Esophagus muscularis mucosa (tissue), 4 donors: ENCODE measurements around the gene ACTN4. TPM values are rescaled to one million over a fixed set of nuclear protein-coding genes. Genes with fewer than 3 reads are reported as not detected.

Source experiments
- DNase-seq: peaks from one replicate; pipeline ENCODE4 v3.0.0-alpha.2; 2017; ENCODE audit errors: extremely low spot score
- H3K27ac ChIP-seq, 4 donors: fragments of 200-600 bp; sonication (generic); replicated peaks in 1 of 4; 1 replicate in 3 of 4; 2 replicates in 1 of 4; pipeline ENCODE4 v1.5.1; 2016 to 2019; ENCODE audit warnings: mild to moderate bottlenecking in 1 of 4
- H3K27me3 ChIP-seq, 4 donors: fragments of 200-600 bp; sonication (generic); one replicate each; pipeline versions ENCODE4 v1.5.1 to v1.6.0; 2016 to 2019
- H3K36me3 ChIP-seq, 4 donors: fragments of 200-600 bp; sonication (generic); one replicate each; pipeline ENCODE4 v1.5.1; 2016 to 2019
- H3K4me1 ChIP-seq, 4 donors: fragments of 200-600 bp; sonication (generic); one replicate each; pipeline ENCODE4 v1.5.1; 2016 to 2019
- H3K4me3 ChIP-seq, 4 donors: fragments of 200-600 bp; sonication (generic); 1 replicate in 2 of 4; 2 replicates in 2 of 4; pipeline ENCODE4 v1.5.1; 2016 to 2019; ENCODE audit warnings: mild to moderate bottlenecking in 4 of 4, moderate library complexity in 1 of 4
- H3K9me3 ChIP-seq, 4 donors: fragments of 200-600 bp; sonication (generic); 1 replicate in 3 of 4; 2 replicates in 1 of 4; pipeline ENCODE4 v1.5.1; 2016 to 2019
- EP300 ChIP-seq: sonication (generic); formaldehyde crosslinking; IDR thresholded peaks from one replicate; pipeline ENCODE4 v1.6.1; 2017; ENCODE audit warnings: antibody characterized with exemption
- POLR2A ChIP-seq: fragments of 450-650 bp; IDR thresholded peaks from one replicate; pipeline ENCODE4 v1.6.1; 2017; ENCODE audit warnings: antibody characterized with exemption, moderate library complexity, mild to moderate bottlenecking, low read depth
- POLR2AphosphoS5 ChIP-seq, 2 donors: sonication (generic); formaldehyde crosslinking; IDR thresholded peaks; one replicate each; pipeline ENCODE4 v1.6.1; 2017; ENCODE audit warnings: antibody characterized with exemption in 2 of 2
- WGBS: methylation state at CpG from one replicate; pipeline ENCODE4 v1.1.5; 2018; 5-methylcytosine and 5-hydroxymethylcytosine counted together
- intact Hi-C: fragments of 100-400 bp; cut with DNase I; formaldehyde crosslinking; loops from one replicate; pipeline ENCODE4 v1.15.1; 2023
- total RNA-seq, 4 donors: library from RNA; depleted of rRNA; stranded (reverse); fragments of >200 nt; gene quantifications; one replicate each; pipeline versions ENCODE4 v1.1.0 to v1.2.1, GENCODE V29; 2016
- TF ChIP-seq, protein P1 (sequence below), 3 experiments: fragments of 200-600 bp in 2 of 3; fragments of 450-650 bp in 1 of 3; sonication (generic) in 2 of 3; IDR thresholded peaks; one replicate each; pipeline ENCODE4 v1.5.1; 2017 to 2019; ENCODE audit warnings: antibody characterized with exemption in 3 of 3, mild to moderate bottlenecking in 2 of 3, moderate library complexity in 1 of 3

ACTN4 gene
- total RNA-seq, 4 donors from 2014 or later: 416 to 816 (median 598) TPM

GRCh38 chr19:38699027-38699346 lies 51.5 kb downstream of the ACTN4 start:
- Histone ChIP-seq H3K36me3 (peaks cover 0 to 63% (median 35%) of the 10 kb centered on the region in 4 donors), H3K9me3 (no peaks in the 10 kb centered on the region), H3K27ac (peak overlapping the region; percentile 92 to 98 (median 96)), H3K4me1 (peaks cover 91 to 100% (median 100%) of the 10 kb centered on the region in 4 donors), H3K27me3 (no peaks in the 10 kb centered on the region), H3K4me3 (no peak overlapping the region)
- DNase-seq: no peak
- 66% methylated on average over 6 of the region's 7 CpGs for WGBS
- intact Hi-C loops: no loop called here
- TF ChIP-seq EP300 (no peak), POLR2A (no peak), POLR2AphosphoS5 (IDR thresholded peaks at IDR 0.05) (no peak)
- TF ChIP-seq, protein P1, sequence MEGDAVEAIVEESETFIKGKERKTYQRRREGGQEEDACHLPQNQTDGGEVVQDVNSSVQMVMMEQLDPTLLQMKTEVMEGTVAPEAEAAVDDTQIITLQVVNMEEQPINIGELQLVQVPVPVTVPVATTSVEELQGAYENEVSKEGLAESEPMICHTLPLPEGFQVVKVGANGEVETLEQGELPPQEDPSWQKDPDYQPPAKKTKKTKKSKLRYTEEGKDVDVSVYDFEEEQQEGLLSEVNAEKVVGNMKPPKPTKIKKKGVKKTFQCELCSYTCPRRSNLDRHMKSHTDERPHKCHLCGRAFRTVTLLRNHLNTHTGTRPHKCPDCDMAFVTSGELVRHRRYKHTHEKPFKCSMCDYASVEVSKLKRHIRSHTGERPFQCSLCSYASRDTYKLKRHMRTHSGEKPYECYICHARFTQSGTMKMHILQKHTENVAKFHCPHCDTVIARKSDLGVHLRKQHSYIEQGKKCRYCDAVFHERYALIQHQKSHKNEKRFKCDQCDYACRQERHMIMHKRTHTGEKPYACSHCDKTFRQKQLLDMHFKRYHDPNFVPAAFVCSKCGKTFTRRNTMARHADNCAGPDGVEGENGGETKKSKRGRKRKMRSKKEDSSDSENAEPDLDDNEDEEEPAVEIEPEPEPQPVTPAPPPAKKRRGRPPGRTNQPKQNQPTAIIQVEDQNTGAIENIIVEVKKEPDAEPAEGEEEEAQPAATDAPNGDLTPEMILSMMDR (IDR thresholded peaks at IDR 0.05): no peak

DNA sequence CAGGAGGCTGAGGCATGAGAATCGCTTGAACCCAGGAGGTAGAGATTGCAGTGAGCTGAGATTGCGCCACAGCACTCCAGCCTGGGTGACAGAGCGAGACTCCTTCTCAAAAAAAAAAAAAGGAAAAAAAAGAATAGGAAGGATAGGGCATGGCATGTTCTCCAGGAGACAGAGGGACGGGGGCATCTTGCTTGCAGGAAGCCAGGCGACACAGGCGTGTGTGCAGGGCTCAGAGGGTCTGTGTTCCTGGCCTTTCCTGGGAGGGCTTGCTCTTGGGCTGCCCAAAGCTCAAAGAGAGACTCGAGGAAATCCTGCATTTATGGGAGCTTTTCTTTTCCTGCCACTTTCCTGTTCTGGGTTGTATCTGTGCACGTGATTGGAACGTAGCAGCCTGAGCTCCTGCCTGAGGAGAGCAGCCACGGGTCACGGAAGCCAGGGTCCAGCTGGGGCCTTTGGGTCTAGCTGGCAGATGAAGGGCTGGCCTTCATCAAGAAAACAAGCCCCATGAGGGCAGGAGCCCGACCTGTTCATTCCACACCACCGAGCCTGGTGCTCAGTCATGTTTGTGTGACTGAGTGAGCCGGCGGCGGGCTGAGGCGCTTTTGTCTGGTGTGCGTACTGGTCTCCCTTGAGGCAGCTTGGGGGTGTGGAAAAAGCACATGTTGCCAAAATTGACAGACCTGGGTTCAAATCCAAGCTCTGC lies 52.3 kb downstream of the ACTN4 start:
- H3K27ac ChIP-seq: peak overlapping the region; percentile 92 to 98 (median 96)
- DNase-seq: no peak
- H3K9me3 ChIP-seq: no peaks in the 10 kb centered on the region
- peaks cover 6 to 66% (median 43%) of the 10 kb centered on the region in 4 donors for H3K36me3 ChIP-seq
- intact Hi-C loops: no loop called here
- H3K4me3 ChIP-seq: no peak overlapping the region
- WGBS: 82% methylated on average over 18 of the region's 18 CpGs
- H3K27me3 ChIP-seq: no peaks in the 10 kb centered on the region
- no peak for TF ChIP-seq POLR2A
- TF ChIP-seq POLR2AphosphoS5 (IDR thresholded peaks at IDR 0.05): no peak
- no peak for TF ChIP-seq EP300
- TF ChIP-seq, protein P1 (IDR thresholded peaks at IDR 0.05): no peak
- peaks cover 87 to 100% (median 99%) of the 10 kb centered on the region in 4 donors for H3K4me1 ChIP-seq

DNA sequence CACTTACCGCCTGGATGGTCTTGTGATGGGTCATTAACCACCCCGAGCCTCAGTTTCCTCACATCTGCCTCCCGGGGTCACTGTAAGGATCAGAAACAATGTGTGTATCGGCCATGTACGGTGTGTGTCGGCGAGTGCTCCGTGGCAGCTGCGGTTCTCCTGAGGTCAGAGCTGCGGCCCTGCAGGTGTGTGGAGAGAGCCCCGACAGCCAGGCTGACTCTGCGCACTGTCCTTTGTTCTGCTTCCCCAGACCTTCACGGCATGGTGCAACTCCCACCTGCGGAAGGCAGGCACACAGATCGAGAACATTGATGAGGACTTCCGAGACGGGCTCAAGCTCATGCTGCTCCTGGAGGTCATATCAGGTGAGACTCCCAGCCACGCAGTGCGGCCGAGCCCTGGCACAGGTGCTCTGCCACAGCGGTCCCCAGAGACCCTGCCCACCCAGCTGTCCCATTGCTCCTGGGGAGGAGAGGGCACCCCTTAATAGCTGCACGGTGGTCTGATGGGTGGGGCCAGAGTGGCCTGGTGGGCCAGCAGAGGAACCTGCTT lies 53.0 kb downstream of the ACTN4 start:
- Histone ChIP-seq H3K36me3 (peaks cover 12 to 71% (median 49%) of the 10 kb centered on the region in 4 donors), H3K27ac (peak overlapping the region; percentile 92 to 98 (median 96)), H3K4me3 (no peak overlapping the region), H3K4me1 (peaks cover 87 to 100% (median 99%) of the 10 kb centered on the region in 4 donors), H3K27me3 (no peaks in the 10 kb centered on the region), H3K9me3 (no peaks in the 10 kb centered on the region)
- intact Hi-C loops: no loop called here
- 86% methylated on average over 13 of the region's 22 CpGs for WGBS
- TF ChIP-seq EP300 (no peak), POLR2A (no peak), POLR2AphosphoS5 (IDR thresholded peaks at IDR 0.05) (no peak)
- TF ChIP-seq, protein P1 (IDR thresholded peaks at IDR 0.05): no peak
- no peak for DNase-seq

DNA sequence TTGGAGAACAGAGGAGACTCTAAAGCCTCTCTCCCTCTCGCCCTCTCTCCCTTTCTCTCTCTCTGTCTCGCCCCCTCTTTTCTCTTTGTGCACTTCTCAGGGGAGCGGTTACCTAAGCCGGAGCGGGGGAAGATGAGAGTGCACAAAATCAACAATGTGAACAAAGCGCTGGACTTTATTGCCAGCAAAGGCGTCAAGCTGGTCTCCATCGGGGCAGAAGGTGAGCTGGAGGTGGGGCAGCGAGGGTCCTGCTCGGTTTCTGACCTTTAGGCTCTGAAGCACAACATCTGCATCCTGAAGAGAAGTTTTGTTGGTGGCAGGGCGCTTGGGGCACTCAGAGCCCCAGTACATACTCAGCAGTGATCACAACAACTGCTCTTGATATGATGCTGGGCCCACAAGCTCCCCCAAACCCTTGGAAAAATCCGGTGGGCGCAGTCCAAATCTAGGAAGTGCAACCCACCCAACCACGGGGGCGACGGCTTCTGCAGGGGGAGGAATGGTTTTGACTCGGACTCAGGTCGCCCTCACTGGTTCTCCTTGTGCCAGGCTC lies 53.5 kb downstream of the ACTN4 start:
- Histone ChIP-seq H3K36me3 (peaks cover 16 to 77% (median 55%) of the 10 kb centered on the region in 4 donors), H3K9me3 (no peaks in the 10 kb centered on the region), H3K4me3 (no peak overlapping the region), H3K27ac (peak overlapping the region; percentile 92 to 98 (median 96)), H3K27me3 (no peaks in the 10 kb centered on the region), H3K4me1 (peaks cover 87 to 100% (median 99%) of the 10 kb centered on the region in 4 donors)
- TF ChIP-seq EP300 (no peak), POLR2AphosphoS5 (IDR thresholded peaks at IDR 0.05) (no peak), POLR2A (no peak)
- TF ChIP-seq, protein P1 (IDR thresholded peaks at IDR 0.05): no peak
- no peak for DNase-seq
- intact Hi-C loops: no loop called here
- WGBS: 81% methylated on average over 16 of the region's 18 CpGs
